Tibial nerve (tissue), 4 donors: Measurements from ENCODE around the gene PTPRT. TPM values are rescaled to one million over a fixed set of nuclear protein-coding genes. Genes with fewer than 3 reads are reported as not detected.
"Not testable (repeated sequence)": the region's sequence is repeated elsewhere in the genome, so short reads cannot be mapped to it uniquely, and the experiment has no call there.

Experiments
- DNase-seq, 2 donors: peaks; one replicate each; pipeline ENCODE4 v3.0.0-alpha.2; 2019; ENCODE audit warnings: low spot score in 2 of 2
- H3K27ac ChIP-seq, 4 donors: fragments of 200-600 bp; sonication (generic) in 3 of 4; one replicate each; pipeline ENCODE4 v1.5.1; 2017 to 2019; ENCODE audit warnings: mild to moderate bottlenecking in 1 of 4
- H3K27me3 ChIP-seq, 2 donors: fragments of 200-600 bp; sonication (generic) in 1 of 2; one replicate each; pipeline versions ENCODE4 v1.5.1 to v1.6.0; 2017 to 2019
- H3K36me3 ChIP-seq, 3 donors: fragments of 200-600 bp; sonication (generic); one replicate each; pipeline ENCODE4 v1.5.1; 2018 to 2019
- H3K4me1 ChIP-seq, 4 donors: fragments of 200-600 bp; sonication (generic) in 3 of 4; one replicate each; pipeline ENCODE4 v1.5.1; 2017 to 2019
- H3K4me3 ChIP-seq, 4 donors: fragments of 200-600 bp; sonication (generic) in 3 of 4; one replicate each; pipeline ENCODE4 v1.5.1; 2017 to 2019; ENCODE audit warnings: mild to moderate bottlenecking in 1 of 4, moderate library complexity in 1 of 4
- H3K9me3 ChIP-seq, 4 donors: fragments of 200-600 bp; sonication (generic) in 3 of 4; one replicate each; pipeline ENCODE4 v1.5.1; 2017 to 2019
- EP300 ChIP-seq, 2 donors: sonication (generic); formaldehyde crosslinking; IDR thresholded peaks; one replicate each; pipeline ENCODE4 v1.6.1; 2017; ENCODE audit warnings: antibody characterized with exemption in 2 of 2, mild to moderate bottlenecking in 1 of 2
- POLR2A ChIP-seq, 2 donors: fragments of 450-650 bp; IDR thresholded peaks; one replicate each; pipeline ENCODE4 v1.6.1; 2017; ENCODE audit warnings: antibody characterized with exemption in 2 of 2, mild to moderate bottlenecking in 2 of 2, moderate library complexity in 2 of 2
- WGBS, 2 donors: methylation state at CpG; one replicate each; pipeline ENCODE4 v1.1.5; 2018; 5-methylcytosine and 5-hydroxymethylcytosine counted together
- total RNA-seq, 4 donors: library from RNA; depleted of rRNA; stranded (reverse); fragments of >200 nt; gene quantifications; one replicate each; pipeline ENCODE4 v1.1.0, GENCODE V29; 2016
- TF ChIP-seq, protein P1 (sequence below), 5 experiments: fragments of 200-600 bp in 3 of 5; fragments of 450-650 bp in 2 of 5; sonication (generic) in 3 of 5; IDR thresholded peaks; one replicate each; pipeline ENCODE4 v1.5.1; 2016 to 2019; ENCODE audit warnings: antibody characterized with exemption in 5 of 5, mild to moderate bottlenecking in 3 of 5, moderate library complexity in 2 of 5

Gene PTPRT
- total RNA-seq, 4 donors from 2014 or later = under 0.01 TPM; not detected in 3

DNA sequence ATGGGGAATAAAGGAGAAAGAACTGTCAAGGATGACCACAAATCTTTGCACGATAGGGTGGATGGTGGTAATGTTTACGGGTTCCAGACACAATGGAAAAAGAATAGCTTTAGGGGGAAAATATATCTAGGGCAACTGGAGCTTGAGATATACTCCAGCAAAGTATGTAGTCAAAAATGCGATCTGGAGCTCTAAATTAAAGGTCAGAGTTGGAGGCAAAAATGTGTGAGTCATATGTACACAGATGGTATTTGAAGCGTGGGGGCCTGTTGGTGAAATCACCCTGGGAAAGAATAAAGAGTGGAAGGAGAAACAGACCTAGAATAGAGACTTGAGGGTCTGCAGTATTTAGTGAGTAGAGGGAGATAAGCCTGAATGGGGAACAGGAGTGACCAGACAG is 937.6 kb downstream of the PTPRT start:
- no peak overlapping the region for H3K4me3 ChIP-seq
- no peak overlapping the region for H3K27ac ChIP-seq
- 47 to 62% methylated on average over 4 of the region's 4 CpGs for WGBS, 2 donors
- no peaks in the 10 kb centered on the region for H3K27me3 ChIP-seq
- no peaks in the 10 kb centered on the region for H3K36me3 ChIP-seq
- H3K4me1 ChIP-seq = no peaks in the 10 kb centered on the region
- DNase-seq = no peak
- H3K9me3 ChIP-seq = no peaks in the 10 kb centered on the region
- TF ChIP-seq, protein P1, sequence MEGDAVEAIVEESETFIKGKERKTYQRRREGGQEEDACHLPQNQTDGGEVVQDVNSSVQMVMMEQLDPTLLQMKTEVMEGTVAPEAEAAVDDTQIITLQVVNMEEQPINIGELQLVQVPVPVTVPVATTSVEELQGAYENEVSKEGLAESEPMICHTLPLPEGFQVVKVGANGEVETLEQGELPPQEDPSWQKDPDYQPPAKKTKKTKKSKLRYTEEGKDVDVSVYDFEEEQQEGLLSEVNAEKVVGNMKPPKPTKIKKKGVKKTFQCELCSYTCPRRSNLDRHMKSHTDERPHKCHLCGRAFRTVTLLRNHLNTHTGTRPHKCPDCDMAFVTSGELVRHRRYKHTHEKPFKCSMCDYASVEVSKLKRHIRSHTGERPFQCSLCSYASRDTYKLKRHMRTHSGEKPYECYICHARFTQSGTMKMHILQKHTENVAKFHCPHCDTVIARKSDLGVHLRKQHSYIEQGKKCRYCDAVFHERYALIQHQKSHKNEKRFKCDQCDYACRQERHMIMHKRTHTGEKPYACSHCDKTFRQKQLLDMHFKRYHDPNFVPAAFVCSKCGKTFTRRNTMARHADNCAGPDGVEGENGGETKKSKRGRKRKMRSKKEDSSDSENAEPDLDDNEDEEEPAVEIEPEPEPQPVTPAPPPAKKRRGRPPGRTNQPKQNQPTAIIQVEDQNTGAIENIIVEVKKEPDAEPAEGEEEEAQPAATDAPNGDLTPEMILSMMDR (IDR thresholded peaks at IDR 0.05) = no peak
- TF ChIP-seq POLR2A (IDR thresholded peaks at IDR 0.05) (no peak), EP300 (IDR thresholded peaks at IDR 0.05) (no peak)

DNA sequence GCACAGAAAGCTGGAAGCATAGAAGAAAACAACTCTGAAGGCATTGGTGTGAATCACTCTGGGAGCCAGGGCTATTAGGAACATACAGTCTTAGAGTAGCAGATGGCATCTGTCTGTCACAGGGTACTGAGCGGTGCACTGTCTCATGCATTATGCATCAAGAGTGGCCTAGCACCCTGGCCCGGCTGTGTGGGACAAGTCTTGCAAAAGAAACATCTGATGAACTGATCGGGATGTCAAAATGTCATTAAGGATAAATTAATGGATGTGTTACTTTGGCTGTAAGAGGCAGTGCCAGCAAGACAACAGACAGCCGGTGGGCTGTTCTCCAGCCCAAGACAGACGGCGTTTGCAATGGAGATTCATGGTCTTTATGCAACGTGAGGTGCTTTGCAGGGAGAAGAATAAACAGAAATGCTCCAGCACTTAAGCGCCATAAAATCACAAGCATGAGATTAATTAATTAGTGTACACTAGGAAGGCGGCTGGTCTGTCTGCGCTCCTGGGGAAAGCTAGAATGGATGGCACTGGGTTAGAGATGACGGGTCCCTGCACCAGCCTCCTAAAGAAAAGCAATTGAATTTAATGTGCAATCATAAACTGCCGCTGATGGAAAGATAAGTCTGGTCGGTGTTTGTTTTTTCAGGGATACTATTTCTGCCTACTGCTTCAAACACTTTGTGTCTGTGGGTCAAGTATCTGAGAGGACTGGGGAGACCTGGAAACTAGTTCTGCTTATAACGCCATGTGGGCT is 970.9 kb downstream of the PTPRT start:
- no peaks in the 10 kb centered on the region for H3K36me3 ChIP-seq
- no peak for DNase-seq
- no peaks in the 10 kb centered on the region for H3K9me3 ChIP-seq
- H3K4me3 ChIP-seq = no peak overlapping the region
- H3K4me1 ChIP-seq = no peaks in the 10 kb centered on the region
- TF ChIP-seq POLR2A (IDR thresholded peaks at IDR 0.05) (no peak), EP300 (IDR thresholded peaks at IDR 0.05) (no peak)
- TF ChIP-seq, protein P1 (IDR thresholded peaks at IDR 0.05) = no peak
- H3K27ac ChIP-seq = no peak overlapping the region
- 74 to 82% methylated on average over 14 of the region's 14 CpGs for whole genome bisulfite sequencing, 2 donors
- no peaks in the 10 kb centered on the region for H3K27me3 ChIP-seq

DNA sequence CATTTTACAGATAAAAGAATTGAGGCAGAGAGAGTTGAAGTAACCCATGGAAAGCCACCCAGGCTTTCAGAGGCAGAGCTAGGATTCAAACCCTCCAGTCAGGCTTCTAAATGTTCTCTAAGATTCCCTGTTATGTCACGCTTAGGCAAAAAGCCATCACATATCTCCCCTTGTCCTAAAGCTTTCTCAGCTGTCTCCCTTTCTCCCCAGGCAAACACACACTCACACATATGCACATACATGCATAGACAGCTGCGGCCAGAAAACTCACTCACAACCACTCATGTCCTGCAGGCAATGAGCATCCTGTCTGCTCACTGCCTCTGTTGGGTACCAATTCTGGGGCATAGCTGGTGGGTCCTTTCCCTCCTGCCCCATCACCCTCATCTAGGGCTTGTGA is 975.6 kb downstream of the PTPRT start:
- no peak overlapping the region for H3K4me3 ChIP-seq

DNA sequence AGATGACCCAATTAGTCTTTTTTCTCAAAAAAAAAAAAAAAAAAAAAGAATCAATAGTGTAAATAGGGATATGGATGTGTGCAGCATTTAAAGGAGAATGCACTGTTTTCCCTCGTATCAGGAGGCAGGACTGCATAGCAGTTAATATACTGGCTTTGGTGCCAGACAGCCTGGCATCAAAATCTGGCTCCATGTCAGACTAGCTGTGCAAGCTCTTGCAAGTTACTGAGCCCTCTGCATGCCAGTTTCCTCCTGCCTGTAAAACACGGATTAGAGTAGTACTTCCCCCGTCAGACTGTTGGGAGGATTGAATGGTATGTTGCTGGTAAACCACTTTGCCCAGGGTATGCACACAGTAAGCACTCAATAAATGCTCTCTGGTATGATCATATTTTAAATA is 977.3 kb downstream of the PTPRT start:
- TF ChIP-seq POLR2A (IDR thresholded peaks at IDR 0.05) (no peak), EP300 (IDR thresholded peaks at IDR 0.05) (no peak)
- TF ChIP-seq, protein P1 (IDR thresholded peaks at IDR 0.05) = no peak

More for the DNA sequence above, 975.6 kb downstream of the PTPRT start:
- no peaks in the 10 kb centered on the region for H3K36me3 ChIP-seq
- WGBS, 2 donors = 75 to 90% methylated on average over 2 of the region's 2 CpGs
- no peaks in the 10 kb centered on the region for H3K27me3 ChIP-seq
- H3K27ac ChIP-seq = no peak overlapping the region
- H3K4me1 ChIP-seq = no peaks in the 10 kb centered on the region
- TF ChIP-seq POLR2A (IDR thresholded peaks at IDR 0.05) (no peak), EP300 (IDR thresholded peaks at IDR 0.05) (no peak)
- TF ChIP-seq, protein P1 (IDR thresholded peaks at IDR 0.05) = no peak
- H3K9me3 ChIP-seq = no peaks in the 10 kb centered on the region
- no peak for DNase-seq

DNA sequence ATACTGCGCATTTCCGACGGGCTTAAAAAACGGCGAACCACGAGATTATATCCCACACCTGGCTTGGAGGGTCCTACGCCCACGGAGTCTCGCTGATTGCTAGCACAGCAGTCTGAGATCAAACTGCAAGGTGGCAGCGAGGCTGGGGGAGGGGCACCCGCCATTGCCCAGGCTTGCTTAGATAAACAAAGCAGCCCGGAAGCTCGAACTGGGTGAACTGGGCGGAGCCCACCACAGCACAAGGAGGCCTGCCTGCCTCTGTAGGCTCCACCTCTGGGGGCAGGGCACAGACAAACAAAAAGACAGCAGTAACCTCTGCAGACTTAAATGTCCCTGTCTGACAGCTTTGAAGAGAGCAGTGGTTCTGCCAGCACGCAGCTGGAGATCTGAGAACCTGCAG is 983.1 kb downstream of the PTPRT start:
- DNase-seq = not testable (repeated sequence)
- WGBS, 2 donors = 72 to 89% methylated on average over 10 to 11 of the region's 15 CpGs

More for the DNA sequence above, 977.3 kb downstream of the PTPRT start:
- no peaks in the 10 kb centered on the region for H3K4me1 ChIP-seq
- no peak for DNase-seq
- H3K4me3 ChIP-seq = no peak overlapping the region
- H3K27me3 ChIP-seq = no peaks in the 10 kb centered on the region
- H3K36me3 ChIP-seq = no peaks in the 10 kb centered on the region
- H3K9me3 ChIP-seq = no peaks in the 10 kb centered on the region
- H3K27ac ChIP-seq = no peak overlapping the region
- WGBS, 2 donors = 83 to 84% methylated on average over 3 of the region's 3 CpGs

More for the DNA sequence above, 983.1 kb downstream of the PTPRT start:
- H3K4me3 ChIP-seq, H3K27ac ChIP-seq, H3K27me3 ChIP-seq, H3K4me1 ChIP-seq, H3K36me3 ChIP-seq, H3K9me3 ChIP-seq: not testable (repeated sequence)
